Coronary artery (tissue), 2 donors: ENCODE measurements around the gene RAB30.
"Not testable (repeated sequence)": the region's sequence is repeated elsewhere in the genome, so short reads cannot be mapped to it uniquely, and the experiment has no call there.

Source experiments
- DNase-seq: peaks from one replicate; pipeline ENCODE4 v3.0.0-alpha.2; 2017; ENCODE audit warnings: low spot score
- H3K27ac ChIP-seq, 2 donors: fragments of 200-600 bp; sonication (generic); one replicate each; pipeline ENCODE4 v1.5.1; 2016 to 2019
- H3K4me3 ChIP-seq: fragments of 200-600 bp; sonication (generic); 2 replicates; pipeline ENCODE4 v1.5.1; 2016; ENCODE audit warnings: mild to moderate bottlenecking, moderate library complexity
- TF ChIP-seq, protein P1 (sequence below): fragments of 200-600 bp; sonication (generic); IDR thresholded peaks from one replicate; pipeline ENCODE4 v1.5.1; 2019; ENCODE audit warnings: antibody characterized with exemption

Gene RAB30

DNA sequence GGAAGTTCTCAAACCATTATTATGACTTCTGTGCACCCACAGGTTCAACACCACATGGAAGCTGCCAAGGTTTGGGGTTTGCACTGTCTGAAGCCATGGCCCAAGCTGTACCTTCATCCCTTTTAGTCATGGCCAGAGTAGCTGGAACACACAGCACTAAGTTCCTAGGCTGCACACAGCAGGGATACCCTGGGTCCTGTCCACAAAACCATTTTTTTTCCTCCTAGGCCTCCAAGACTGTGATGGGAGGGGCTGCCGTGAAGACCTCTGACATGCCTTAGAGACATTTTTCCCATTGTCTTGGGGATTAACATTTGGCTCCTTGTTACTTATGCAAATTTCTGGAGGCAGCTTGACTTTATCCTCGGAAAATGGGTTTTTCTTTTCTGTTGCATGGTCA lies 127.5 kb downstream of the RAB30 start:
- TF ChIP-seq, protein P1, sequence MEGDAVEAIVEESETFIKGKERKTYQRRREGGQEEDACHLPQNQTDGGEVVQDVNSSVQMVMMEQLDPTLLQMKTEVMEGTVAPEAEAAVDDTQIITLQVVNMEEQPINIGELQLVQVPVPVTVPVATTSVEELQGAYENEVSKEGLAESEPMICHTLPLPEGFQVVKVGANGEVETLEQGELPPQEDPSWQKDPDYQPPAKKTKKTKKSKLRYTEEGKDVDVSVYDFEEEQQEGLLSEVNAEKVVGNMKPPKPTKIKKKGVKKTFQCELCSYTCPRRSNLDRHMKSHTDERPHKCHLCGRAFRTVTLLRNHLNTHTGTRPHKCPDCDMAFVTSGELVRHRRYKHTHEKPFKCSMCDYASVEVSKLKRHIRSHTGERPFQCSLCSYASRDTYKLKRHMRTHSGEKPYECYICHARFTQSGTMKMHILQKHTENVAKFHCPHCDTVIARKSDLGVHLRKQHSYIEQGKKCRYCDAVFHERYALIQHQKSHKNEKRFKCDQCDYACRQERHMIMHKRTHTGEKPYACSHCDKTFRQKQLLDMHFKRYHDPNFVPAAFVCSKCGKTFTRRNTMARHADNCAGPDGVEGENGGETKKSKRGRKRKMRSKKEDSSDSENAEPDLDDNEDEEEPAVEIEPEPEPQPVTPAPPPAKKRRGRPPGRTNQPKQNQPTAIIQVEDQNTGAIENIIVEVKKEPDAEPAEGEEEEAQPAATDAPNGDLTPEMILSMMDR, result no peak
- DNase-seq, result no peak
- H3K4me3 ChIP-seq, result no peak overlapping the region
- no peak overlapping the region for H3K27ac ChIP-seq

DNA sequence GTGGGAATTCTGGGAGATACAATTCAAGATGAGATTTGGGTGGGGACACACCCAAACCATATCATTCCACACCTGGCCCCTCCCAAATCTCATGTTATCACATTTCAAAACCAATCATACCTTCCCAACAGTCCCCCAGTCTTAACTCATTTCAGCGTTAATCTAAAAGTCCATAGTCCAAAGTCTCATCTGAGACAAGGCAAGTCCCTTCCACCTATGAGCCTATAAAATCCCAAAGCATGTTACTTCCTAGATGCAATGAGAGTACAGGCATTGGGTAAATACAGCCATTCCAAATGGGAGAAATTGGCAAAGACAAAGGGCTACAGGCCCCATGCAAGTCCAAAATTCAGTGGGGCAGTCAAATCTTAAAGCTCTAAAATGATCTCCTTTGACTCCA lies 128.3 kb downstream of the RAB30 start:
- H3K4me3 ChIP-seq, H3K27ac ChIP-seq, DNase-seq: not testable (repeated sequence)

DNA sequence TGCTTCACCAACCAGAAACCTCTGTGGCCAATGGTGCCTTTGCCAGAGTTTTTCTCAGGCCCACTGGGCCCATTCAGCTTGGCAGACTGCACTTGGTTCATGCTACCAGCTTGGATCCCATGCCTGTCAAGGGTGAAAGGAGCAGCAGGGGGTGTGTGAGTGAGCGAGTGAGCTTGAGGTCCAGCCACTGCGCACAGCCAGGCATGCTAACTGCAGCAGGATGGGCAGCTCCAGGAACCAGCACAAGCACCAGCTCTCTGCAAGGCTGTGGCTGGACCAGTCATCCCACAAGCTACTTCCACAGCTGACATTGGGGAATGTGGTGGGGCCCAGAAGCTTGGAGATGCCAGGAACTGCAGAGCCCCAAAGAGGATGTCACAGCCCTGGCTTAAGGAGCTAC lies 129.3 kb downstream of the RAB30 start:
- DNase-seq, result no peak
- H3K4me3 ChIP-seq, result no peak overlapping the region
- TF ChIP-seq, protein P1, result no peak

DNA sequence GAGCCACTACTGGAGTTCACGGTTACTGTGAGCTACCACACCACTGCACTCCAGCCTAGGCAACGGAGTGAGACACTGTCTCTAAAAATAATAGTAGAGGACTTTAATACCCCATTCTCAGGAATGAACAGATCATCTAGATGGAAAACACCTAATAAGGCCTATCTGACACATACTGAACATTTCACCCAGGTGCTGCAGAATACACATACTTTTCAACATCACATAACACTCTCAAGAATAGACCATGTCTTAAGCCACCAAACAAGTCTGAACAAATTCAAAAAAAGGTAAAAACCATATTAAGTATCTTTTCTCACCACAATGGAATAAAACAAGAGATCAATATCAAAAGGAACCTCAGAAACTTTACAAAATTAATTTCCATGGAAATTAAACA lies 132.2 kb downstream of the RAB30 start:
- no peak for DNase-seq
- Histone ChIP-seq H3K4me3 (no peak overlapping the region), H3K27ac (no peak overlapping the region)
- TF ChIP-seq, protein P1, result no peak

More for the DNA sequence above, 129.3 kb downstream of the RAB30 start:
- no peak overlapping the region for H3K27ac ChIP-seq

DNA sequence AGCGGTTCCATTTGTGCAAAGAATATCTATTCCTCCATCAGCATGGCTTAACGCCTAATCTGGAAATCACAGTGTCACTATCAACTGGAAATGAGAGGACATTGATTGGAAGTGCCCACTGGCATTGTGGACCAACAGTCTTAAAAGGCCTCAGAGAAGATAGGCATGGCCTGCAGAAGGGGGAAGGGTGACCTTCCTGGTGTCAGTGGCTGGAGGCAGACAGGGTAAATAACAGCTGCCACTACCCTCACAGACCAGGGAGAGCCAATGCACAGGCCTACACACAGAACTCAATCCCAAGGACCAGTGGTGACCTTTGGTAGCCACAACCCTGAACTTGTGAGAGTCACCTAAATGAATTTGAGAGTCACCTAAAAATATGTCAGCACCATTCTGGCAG lies 134.1 kb downstream of the RAB30 start:
- Histone ChIP-seq H3K27ac (no peak overlapping the region), H3K4me3 (no peak overlapping the region)
- TF ChIP-seq, protein P1, result no peak
- DNase-seq, result no peak

DNA sequence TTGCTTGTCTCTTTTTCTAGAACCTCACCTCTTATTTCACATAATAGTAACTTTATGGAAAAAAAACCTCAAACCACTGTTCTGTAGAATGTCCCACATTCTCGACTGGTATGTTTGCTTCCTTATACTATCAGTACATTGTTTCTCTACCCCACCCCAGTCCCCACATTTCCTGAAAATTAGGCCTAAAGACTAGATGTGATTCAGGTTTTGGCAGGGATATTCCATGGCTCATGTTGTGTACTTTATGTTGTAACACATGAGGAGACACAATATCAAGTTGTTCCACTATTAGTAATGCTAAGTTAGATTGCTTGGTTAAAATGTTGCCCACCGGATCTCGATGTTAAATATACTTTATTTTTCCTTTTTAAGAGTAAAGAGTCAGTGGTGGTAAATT lies 135.4 kb downstream of the RAB30 start:
- TF ChIP-seq, protein P1, result no peak
- DNase-seq, result no peak

DNA sequence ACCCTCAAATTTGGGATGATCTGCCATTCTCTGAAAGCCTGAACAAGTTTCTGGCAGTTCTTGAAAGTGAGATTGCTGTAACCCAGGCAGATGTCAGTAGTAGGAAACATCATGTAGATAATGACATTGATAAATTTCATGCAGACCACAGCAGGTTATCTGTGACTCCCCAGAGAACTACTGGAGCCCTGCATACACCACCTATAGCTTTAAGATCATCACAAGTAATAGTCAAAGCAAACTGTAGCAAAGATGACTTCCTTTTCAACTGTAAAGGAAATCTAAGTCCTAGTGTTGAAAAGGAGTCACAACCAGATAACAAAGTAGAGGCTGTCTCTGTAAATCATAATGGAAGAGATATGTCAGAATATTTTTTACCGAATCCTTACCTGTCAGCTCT lies 139.1 kb downstream of the RAB30 start:
- no peak overlapping the region for H3K27ac ChIP-seq
- no peak overlapping the region for H3K4me3 ChIP-seq
- TF ChIP-seq, protein P1, result no peak
- no peak for DNase-seq

More for the DNA sequence above, 135.4 kb downstream of the RAB30 start:
- Histone ChIP-seq H3K27ac (no peak overlapping the region), H3K4me3 (no peak overlapping the region)

DNA sequence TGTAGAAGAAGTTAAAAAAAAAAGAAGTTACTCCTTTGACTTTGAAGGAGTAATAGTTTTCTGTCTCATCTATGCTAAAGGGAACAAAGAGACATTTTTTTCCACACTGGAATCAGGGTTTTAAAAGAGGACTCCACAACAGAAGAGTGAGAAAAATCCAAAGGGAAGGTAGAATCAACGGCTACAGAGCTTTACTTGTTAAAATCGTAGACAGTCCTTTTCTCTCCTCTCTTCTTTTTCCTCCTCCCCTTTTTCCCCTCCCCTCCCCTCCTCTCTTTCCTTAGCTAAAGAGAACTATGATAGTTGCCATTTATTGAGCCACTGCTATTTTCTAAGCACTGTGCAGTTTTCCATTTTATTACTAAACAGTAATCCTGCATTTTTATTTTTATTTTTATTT lies 141.0 kb downstream of the RAB30 start:
- Histone ChIP-seq H3K27ac (no peak overlapping the region), H3K4me3 (no peak overlapping the region)
- DNase-seq, result no peak
- TF ChIP-seq, protein P1, result no peak
